ENCODE data around the gene EBF3. TPM values are rescaled to one million over a fixed set of nuclear protein-coding genes. Genes with fewer than 3 reads are reported as not detected.

EBF3 gene
- total and polyA plus RNA-seq, 2 experiments from 2014 or later = 0.22 to 0.77 TPM

- Histone ChIP-seq H2AFZ (no peak overlapping the region), H3K27ac (no peak overlapping the region), H3K27me3 (peaks cover 32% of the 10 kb centered on the region), H4K20me1 (ENCODE audit: insufficient read depth, poor library complexity, severe bottlenecking) (no peaks in the 10 kb centered on the region), H3K9me2 (replicated peaks; ENCODE audit: insufficient read depth) (no peaks in the 10 kb centered on the region), H3K4me2 (no peak overlapping the region), H3K79me2 (no peaks in the 10 kb centered on the region), H3K36me3 (replicated peaks; ENCODE audit: insufficient read depth, low read depth) (no peaks in the 10 kb centered on the region), H3K4me3 (no peak overlapping the region), H3K4me1 (ENCODE audit: insufficient read depth) (no peaks in the 10 kb centered on the region), H3K9me3 (ENCODE audit: low read depth) (no peaks in the 10 kb centered on the region)
- 91% methylated on average over 32 of the region's 36 CpGs for WGBS (ENCODE audit: low lambda C conversion rate, missing lambda C conversion rate)
- no peak for DNase-seq (ENCODE audit: low spot score)
- TF ChIP-seq EZH2 (IDR thresholded peaks at IDR 0.05; ENCODE audit: borderline replicate concordance) (no peak), EZH2phosphoT487 (IDR thresholded peaks at IDR 0.05; ENCODE audit: low read depth, severe bottlenecking, unreplicated experiment) (no peak)
Measured at GRCh38 chr10:129896136-129896859, 67.8 kb downstream of the EBF3 start.

- no peak overlapping the region for H3K4me2 ChIP-seq
- no peaks in the 10 kb centered on the region for H3K79me2 ChIP-seq
- H3K27me3 ChIP-seq = peaks cover 28% of the 10 kb centered on the region
- no peaks in the 10 kb centered on the region for H4K20me1 ChIP-seq (ENCODE audit: insufficient read depth, poor library complexity, severe bottlenecking)
- 98% methylated on average over 4 of the region's 4 CpGs for WGBS (ENCODE audit: low lambda C conversion rate, missing lambda C conversion rate)
- no peak overlapping the region for H3K4me3 ChIP-seq
- H3K9me2 ChIP-seq (replicated peaks; ENCODE audit: insufficient read depth) = no peaks in the 10 kb centered on the region
- DNase-seq (ENCODE audit: low spot score) = no peak
- no peak for TF ChIP-seq EZH2phosphoT487 (IDR thresholded peaks at IDR 0.05; ENCODE audit: low read depth, severe bottlenecking, unreplicated experiment)
- no peak for TF ChIP-seq CTCF (IDR thresholded peaks at IDR 0.05; ENCODE audit: poor library complexity)
- no peak for TF ChIP-seq EZH2 (IDR thresholded peaks at IDR 0.05; ENCODE audit: borderline replicate concordance)
- no peaks in the 10 kb centered on the region for H3K36me3 ChIP-seq (replicated peaks; ENCODE audit: insufficient read depth, low read depth)
- H2AFZ ChIP-seq = no peak overlapping the region
- no peak overlapping the region for H3K27ac ChIP-seq
- H3K4me1 ChIP-seq (ENCODE audit: insufficient read depth) = no peaks in the 10 kb centered on the region
- no peaks in the 10 kb centered on the region for H3K9me3 ChIP-seq (ENCODE audit: low read depth)
Measured at GRCh38 chr10:129895811-129896135, 68.3 kb downstream of the EBF3 start.

- no peaks in the 10 kb centered on the region for H3K79me2 ChIP-seq
- no peak for DNase-seq (ENCODE audit: low spot score)
- no peak overlapping the region for H3K4me2 ChIP-seq
- no peaks in the 10 kb centered on the region for H3K4me1 ChIP-seq (ENCODE audit: insufficient read depth)
- no peak for TF ChIP-seq EZH2phosphoT487 (IDR thresholded peaks at IDR 0.05; ENCODE audit: low read depth, severe bottlenecking, unreplicated experiment)
- no peak for TF ChIP-seq CTCF (IDR thresholded peaks at IDR 0.05; ENCODE audit: poor library complexity)
- TF ChIP-seq EZH2 (IDR thresholded peaks at IDR 0.05; ENCODE audit: borderline replicate concordance) = no peak
- H3K27me3 ChIP-seq = peaks cover 24% of the 10 kb centered on the region
- no peak overlapping the region for H3K4me3 ChIP-seq
- no peaks in the 10 kb centered on the region for H3K9me2 ChIP-seq (replicated peaks; ENCODE audit: insufficient read depth)
- no peak overlapping the region for H2AFZ ChIP-seq
- H3K9me3 ChIP-seq (ENCODE audit: low read depth) = no peaks in the 10 kb centered on the region
- H3K36me3 ChIP-seq (replicated peaks; ENCODE audit: insufficient read depth, low read depth) = no peaks in the 10 kb centered on the region
- no peaks in the 10 kb centered on the region for H4K20me1 ChIP-seq (ENCODE audit: insufficient read depth, poor library complexity, severe bottlenecking)
- no peak overlapping the region for H3K27ac ChIP-seq
- 94% methylated on average over 3 of the region's 3 CpGs for WGBS (ENCODE audit: low lambda C conversion rate, missing lambda C conversion rate)
Measured at GRCh38 chr10:129894698-129895097, 69.4 kb downstream of the EBF3 start.

- Histone ChIP-seq H3K9me2 (replicated peaks; ENCODE audit: insufficient read depth) (no peaks in the 10 kb centered on the region), H2AFZ (no peak overlapping the region), H3K27me3 (peaks cover 12% of the 10 kb centered on the region), H3K27ac (no peak overlapping the region), H4K20me1 (ENCODE audit: insufficient read depth, poor library complexity, severe bottlenecking) (no peaks in the 10 kb centered on the region), H3K4me1 (ENCODE audit: insufficient read depth) (no peaks in the 10 kb centered on the region), H3K79me2 (no peaks in the 10 kb centered on the region), H3K4me3 (no peak overlapping the region), H3K4me2 (no peak overlapping the region), H3K9me3 (ENCODE audit: low read depth) (no peaks in the 10 kb centered on the region), H3K36me3 (replicated peaks; ENCODE audit: insufficient read depth, low read depth) (no peaks in the 10 kb centered on the region)
- 73% methylated on average over 20 of the region's 20 CpGs for WGBS (ENCODE audit: low lambda C conversion rate, missing lambda C conversion rate)
- DNase-seq (ENCODE audit: low spot score) = no peak
- no peak for TF ChIP-seq EZH2phosphoT487 (IDR thresholded peaks at IDR 0.05; ENCODE audit: low read depth, severe bottlenecking, unreplicated experiment)
- TF ChIP-seq CTCF (IDR thresholded peaks at IDR 0.05; ENCODE audit: poor library complexity) = no peak
- TF ChIP-seq EZH2 (IDR thresholded peaks at IDR 0.05; ENCODE audit: borderline replicate concordance) = no peak
Measured at GRCh38 chr10:129893104-129894089, 70.7 kb downstream of the EBF3 start.
